ENCODE data around the gene UBQLN1.

The UBQLN1 gene

DNA sequence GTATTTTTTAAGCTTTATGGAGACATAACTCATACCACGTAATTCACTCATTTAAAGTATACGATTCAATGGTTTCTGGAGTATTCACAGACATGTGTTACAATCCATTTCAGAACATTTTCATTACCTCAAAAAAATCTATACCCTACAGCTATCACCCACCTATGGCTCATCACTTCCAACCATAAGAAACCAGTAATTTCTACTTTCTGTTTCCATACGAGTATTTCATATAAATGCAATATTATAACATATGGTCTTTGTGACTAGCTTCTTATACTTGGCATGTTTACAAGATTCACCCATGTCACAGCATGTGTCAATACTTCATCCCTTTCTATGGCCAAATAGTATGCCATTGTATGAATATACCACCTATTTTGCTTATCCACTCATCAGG lies 18.8 kb downstream of the UBQLN1 start:
- no peak for DNase-seq

DNA sequence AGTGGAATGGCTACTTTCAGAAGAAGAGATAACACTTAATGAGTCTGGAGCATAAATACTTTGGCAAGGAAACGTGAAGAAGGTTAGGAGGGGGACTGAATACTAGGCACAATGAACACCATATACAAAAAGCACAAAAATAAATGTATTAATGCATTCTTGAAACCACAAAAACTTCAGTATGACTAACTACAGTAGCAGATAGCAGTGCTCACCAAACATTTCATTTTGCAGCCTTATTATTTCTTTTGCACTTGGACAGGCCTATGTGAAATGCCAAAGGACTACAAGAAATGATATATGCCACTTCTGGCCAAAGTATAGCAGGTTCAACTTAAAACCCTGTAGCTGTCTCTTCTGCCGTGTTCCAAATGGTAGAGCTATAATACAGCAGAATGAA lies 26.3 kb downstream of the UBQLN1 start:
- DNase-seq = peak in 1 of 5 experiments; percentile 22

DNA sequence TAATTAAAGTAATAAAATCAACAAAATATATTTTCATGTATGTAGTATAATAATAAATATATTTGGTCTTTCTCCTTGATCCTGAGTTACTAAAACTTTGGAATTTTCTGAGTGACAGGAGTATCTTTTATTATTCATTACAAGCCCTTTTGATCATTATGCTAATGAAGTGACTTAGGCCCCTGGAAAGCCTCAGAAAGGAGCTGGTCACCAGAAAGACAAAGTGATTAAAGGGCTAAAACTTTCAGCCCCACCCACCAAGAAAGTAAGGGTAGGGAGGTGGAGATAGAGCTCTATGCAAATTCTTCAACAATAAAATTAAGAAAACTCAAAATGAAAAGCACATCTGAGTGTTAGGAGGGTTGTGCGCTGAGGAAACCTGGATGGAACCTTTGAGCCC lies 27.5 kb downstream of the UBQLN1 start:
- DNase-seq = no peak

DNA sequence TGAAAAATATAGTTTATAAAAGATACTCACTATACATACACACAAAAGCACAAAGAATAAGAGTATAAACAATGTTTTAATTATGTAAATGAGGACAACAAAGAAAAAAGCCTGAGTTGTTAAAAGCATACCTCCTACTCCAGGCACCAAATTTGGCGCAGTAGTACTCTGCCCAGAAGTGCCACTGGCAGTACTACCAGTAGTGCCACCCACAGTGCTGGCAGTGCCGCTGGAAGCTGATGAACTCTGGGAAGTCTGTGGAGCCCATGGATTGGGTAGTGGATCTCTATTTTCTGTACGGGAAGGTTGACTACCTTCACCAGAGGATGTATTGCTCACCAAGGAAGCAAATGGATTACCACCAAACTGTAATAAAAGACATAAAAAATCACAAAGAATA lies 30.2 kb downstream of the UBQLN1 start:
- DNase-seq = no peak

DNA sequence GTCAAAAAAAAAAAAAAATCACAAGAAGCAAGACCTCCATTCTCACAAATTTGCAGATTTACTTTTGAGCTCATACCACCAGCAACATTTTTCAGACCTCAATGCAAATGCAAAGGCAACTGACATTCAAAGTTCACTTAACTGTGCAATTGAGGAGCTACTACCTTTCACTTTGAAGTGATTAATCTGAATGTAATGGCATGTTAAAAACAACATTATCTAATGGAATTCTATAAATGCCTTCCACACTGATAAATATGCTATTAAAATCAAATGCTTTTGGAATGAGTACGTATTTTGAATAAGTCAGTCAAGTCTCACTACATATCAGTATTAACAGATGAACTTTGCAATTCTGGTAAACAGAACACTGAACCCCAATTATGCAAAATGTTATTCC lies 32.3 kb downstream of the UBQLN1 start:
- DNase-seq = no peak

DNA sequence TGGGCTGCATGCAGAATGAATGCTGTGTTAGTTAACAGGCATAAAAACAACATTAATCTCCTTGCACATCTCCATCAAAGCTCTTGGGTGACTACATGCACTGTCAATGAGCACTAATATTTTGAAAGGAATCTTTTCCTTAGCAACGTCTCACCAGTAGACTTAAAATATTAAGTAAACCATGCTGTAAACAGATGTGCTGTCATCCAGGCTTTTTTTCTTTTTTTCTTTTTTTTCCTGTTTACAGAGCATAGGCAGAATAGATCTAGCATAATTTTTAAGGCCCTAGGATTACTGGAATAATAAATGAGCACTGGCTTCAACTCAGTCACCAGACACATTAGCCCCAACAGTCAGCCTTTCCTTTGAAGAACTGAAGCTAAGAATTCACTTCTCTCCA lies 36.3 kb downstream of the UBQLN1 start:
- no peak for DNase-seq

DNA sequence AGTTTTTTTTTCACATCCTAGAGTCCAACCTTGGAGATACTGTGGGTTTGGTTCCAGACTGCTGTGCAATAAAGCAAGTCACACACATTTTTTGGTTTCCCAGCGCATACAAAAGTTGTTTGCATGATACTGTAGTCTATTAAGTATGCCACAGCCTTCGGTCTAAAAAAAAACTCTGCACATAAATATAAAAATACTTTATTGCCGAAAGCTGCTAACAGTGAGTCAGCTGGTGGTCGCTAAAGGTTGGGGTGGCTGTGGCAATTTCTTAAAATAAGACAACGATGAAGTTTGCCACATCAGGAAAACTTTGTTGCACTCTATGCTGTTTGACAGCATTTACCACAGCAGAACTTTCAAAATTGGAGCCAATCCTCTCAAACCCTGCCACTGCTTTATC lies 37.4 kb downstream of the UBQLN1 start:
- DNase-seq = no peak

DNA sequence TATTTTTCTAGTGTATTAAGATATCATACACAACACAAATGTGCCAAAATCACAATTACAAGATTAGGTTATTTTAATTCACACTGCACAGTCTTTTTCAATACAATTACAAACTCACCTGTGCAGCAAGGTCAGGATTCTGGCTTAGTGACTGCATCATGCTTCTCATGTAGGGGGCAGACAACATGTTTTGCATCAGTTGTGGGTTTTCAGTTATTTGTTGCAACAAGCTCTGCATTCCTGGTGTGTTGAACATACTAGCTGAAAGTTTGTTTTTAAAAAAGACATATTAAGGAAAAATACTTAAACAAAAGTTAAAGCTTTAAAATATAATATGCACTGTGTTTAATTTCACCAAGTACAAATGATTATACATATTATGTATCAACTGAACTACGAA lies 38.7 kb downstream of the UBQLN1 start:
- DNase-seq = no peak

DNA sequence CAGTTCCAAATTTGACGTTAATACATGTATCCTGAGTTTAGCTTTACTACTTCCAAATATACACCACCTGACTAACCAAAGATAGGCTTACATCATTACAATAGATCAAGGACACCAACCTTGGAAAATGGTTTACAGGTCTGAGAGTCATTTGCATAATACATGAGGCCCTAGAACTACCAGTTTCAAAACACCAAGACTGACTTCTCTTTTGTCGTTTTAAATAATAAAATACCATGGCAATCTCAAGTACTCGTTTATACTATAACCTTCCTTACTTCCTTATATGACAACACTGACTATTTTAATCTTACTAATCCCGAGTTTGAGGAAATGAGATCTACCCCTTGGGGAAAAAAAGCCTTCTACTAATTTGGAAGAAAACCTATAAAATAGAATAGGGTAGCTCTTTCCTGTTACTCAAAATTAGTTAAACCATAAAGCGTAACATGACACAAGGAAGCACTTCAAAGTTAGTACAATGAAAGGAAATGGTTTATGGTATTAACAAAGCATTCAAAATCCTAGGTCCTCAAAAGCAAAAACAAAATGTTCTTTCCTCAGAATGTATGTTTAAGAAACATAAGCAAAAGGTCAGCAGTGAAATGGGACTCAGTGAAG lies 42.1 kb downstream of the UBQLN1 start:
- DNase-seq = no peak

DNA sequence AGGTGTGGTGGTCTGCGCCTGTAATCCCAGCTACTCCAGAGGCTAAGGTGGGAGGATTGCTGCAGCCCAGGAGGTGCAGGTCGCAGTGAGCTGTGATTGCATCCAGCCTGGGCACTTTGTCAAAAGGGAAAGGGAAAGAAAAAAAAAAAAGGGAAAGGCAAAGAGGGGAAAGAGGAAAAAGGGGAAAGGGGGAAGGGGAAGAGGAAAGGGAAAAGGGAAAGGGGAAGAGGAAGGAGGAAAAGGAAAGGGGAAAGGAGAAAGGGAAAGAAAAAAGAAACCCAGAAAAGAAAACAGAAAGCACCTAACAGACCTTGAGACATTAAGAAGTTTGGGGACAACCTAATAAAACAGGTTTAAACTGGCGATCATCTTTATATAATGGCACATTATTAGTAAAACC lies 44.8 kb downstream of the UBQLN1 start:
- DNase-seq = no peak

DNA sequence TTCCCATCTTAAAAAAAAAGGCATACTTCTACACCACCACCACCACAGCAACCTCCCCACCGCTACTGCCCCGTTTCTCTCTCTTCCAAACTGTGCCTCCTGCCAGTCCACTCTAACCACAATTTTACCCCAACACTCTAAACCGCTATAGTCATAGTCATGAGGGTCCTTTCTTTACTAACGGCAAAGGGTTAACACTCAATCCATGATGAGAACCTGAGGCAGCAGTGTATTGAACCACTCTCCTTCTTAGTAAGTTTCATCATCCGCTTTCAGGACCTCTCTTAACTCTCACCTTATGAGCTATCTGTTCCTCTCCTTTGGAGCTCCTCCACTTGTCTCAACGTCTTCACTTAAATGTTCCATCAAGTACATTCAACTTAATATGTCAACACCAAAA lies 50.8 kb downstream of the UBQLN1 start:
- DNase-seq = no peak

DNA sequence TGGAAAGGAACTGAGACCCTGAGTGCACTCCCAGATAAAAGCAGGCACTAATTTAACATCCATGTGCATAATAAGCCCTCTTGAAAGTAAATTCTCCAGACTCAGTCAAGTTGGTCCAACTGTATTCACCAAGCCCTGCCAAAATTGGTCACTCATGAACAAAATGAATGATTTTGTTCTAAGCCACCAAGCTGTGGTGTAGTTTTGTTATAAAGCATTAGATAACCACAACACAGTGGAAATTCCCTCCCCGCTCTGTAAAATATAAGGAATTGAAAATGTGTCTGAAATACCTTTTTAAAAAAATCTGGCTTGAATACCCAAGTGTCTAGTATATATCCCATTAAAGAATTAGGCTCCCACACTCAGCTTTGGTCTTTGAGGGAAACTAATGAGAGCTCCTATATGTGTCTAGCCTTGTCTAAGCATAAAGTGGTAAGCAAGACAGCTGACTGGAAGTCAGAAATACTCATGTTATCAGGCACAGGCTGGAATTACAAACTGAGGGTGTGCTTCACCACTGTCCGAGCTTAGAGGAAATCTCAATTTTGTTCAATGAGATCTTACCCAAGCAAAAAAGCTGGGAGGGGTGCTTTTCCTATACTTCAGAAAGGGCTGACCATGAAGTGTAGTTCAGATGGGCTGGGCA lies 51.6 kb downstream of the UBQLN1 start:
- no peak for DNase-seq

DNA sequence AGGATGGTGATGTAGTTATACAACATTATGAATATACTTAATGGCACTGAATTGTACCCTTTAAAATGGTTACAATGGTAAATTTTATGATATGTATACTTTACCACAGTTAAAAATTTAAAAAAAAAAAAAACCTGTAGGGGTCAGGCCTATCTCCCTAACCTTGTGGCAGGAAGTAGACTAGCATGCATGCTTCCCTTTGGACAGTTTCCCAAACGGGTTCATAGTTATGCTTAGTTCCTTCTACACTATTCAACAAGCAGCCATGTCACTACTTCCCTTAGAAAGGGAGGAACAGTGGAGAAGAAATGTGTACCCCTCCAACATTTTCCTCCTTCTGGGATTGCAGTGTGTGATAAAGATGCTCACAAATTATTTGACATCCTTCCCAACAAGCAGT lies 52.3 kb downstream of the UBQLN1 start:
- no peak for DNase-seq

DNA sequence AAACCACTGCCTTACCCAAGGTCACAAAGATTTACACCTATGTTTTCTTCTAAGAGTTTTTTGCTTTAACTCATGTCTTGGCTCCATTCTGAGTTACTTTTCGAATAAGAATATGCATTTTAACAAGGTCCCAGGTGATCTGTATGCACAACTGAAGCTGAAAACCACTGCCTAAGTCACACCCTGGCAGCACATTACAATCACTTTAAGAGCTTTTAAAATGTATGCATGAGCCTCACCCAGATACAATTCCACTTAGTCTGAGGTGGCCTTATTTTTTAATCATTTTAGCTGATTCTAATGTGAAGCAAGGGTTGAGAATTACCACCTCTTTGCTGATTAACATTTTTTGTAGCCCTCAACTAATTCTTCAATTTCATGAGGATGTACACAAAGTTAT lies 55.3 kb downstream of the UBQLN1 start:
- DNase-seq = no peak

DNA sequence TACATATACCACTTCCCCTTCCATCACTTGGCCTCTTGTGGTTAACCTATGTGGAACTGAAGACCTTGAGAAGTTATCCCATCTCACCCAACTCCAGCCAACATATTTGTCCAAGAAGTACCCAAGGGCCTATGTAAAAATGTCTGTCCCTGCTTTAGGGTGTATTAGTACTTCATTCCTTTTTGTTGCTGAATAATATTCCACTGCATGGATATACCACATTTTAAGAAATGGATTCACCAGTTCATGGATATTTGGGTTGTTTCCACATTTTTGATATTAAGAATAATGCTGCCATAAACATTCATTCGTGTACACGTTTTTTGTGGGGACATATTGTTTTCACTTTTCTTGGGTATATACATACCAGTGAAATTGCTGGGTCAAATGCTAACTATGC lies 56.2 kb downstream of the UBQLN1 start:
- no peak for DNase-seq

DNA sequence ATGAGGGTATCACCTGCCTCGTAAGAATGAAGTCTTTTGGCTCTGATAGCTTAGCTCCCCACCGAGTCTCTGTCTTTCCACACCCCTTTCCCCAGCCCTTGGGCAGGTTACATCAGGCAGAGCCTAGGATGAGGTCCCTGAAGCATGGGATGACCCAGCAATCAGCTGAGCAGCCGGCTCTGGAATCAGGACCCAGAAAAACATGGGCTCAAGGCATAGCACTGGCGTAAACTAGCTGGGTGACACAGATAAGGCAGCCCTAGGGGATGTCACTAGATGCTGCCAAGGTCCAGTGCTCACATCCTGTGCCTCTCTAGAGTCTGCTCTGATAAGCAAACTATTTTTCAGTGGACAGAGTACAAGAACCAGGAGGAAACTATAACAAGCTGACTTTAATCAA lies 58.2 kb downstream of the UBQLN1 start:
- no peak for DNase-seq

DNA sequence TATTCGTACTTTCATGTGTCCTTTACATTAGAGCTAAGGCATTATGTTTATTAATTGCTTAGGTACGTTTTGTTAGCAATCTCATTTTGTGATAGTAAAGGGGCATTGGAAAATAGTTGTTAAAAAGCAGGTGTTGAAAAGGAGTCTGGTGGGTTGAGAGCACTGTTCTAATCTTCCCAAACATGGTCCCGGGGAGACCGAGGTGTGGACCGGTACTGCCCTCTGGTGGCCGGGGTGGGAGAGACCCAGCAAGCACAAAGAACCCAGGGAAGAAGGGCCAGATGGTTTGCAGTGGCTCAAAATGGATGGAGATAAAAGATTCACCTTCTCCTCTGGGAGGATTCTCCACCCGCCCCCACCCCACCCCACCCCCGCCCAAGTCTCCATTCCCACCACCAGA lies 58.7 kb downstream of the UBQLN1 start:
- DNase-seq = peak; percentile 43 to 65 (median 62)

DNA sequence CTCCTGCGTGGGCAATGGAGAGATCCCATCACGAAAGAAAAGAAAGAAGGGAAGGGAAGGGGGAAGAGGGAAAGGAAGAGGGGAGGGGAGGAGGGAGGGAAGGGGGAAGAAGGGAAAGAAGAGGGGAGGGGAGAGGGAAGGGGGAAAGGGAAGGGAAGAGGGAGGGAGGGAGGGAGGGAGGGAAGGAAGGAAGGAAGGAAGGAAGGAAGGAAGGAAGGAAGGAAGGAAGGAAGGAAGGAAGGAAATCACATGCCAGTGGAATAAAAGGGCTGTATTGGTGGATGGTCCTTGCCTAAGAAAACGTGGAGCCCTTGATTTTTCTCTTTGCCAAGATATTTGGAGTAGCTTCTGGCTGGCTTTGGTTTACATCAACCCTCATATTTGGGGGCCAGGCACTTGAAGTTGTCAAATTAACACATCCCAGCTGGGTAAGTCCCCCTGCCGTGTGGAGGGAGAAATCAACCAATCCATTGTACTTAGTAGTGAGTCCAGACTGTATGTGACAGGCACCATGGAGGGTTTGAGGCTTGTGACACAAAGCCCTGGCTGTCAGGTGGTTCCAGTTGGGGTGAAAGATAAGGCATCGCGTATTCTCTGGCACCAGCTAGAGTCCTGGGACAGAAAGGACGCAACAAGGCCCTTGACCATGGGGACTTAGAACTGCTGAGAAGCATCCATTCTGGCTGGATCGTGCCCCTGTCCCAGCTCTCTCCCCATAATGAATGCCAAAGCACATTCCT lies 61.1 kb downstream of the UBQLN1 start:
- no peak for DNase-seq

DNA sequence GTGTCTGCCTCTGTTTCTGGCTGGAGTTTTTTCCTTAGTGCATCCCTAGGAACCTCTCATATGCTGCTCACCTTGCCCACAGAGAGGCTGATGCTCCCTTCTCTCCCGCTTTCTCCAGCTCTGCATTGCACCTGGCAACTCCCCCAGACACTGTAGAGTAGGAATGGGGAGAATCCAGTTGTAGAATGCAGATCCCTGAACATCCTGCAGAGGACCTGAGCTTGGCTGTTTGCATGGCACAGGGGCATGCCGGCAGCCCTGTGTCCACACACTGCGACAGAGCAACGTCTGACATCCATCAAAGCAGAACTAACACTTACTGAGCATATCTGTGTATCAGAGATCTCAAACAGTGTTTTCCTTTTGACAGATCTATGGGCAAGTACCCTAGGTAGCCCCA lies 65.0 kb downstream of the UBQLN1 start:
- DNase-seq = no peak

DNA sequence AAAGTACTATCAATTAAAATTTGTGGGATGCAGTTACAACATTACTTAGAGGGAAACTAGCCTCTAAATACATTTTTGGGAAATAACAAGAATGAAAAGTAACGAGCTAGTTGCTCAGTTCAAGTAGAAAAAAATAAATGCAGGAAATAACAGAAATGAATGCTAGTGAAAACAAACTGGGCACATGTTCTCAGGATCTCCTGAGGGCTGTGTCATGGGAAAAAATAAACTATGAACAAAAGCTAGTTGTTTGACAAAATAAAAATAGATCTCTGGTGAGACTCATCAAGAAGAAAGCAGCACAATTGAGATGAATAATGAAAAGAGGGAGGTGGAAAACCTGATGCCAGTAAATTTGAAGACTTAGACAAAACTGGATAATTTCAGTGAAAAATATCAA lies 68.5 kb downstream of the UBQLN1 start:
- no peak for DNase-seq

DNA sequence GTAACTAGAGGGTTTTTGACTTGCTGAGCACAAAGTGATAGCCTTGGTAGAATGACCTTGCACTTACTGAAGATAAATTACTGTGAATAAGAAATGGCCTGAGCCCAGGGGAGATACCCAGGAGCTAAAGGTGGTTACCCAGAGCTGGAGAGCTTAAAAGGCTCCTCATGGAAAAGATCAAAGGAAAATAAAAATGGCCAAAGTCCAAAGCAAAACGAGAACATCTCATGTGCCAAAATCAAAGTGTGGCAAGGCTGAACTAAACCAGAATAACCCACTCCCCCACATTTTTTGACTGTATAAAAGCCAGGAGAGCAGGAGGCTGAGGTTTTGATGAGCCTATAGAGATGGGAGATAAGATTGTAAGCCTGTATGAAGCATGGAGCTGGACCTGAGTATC lies 70.4 kb downstream of the UBQLN1 start:
- DNase-seq = no peak

DNA sequence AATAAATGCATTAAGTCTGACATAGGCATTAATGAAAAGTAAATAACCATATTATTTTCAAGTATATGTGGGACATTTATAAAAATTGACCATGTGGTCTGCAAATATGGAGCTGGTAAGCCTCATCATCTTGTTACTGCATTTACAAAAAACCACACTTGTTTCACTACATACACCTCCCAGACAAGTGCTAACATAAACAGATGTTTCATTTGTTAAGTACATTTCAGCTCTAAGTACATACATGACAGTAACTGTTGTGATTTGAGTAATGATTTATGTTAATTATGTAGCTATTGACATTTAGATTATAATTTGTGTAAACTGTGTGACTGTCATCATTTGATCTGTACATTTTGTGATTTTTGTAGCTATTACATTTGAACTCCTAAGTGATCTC lies 70.9 kb downstream of the UBQLN1 start:
- DNase-seq = peak in 1 of 5 experiments; percentile 50

DNA sequence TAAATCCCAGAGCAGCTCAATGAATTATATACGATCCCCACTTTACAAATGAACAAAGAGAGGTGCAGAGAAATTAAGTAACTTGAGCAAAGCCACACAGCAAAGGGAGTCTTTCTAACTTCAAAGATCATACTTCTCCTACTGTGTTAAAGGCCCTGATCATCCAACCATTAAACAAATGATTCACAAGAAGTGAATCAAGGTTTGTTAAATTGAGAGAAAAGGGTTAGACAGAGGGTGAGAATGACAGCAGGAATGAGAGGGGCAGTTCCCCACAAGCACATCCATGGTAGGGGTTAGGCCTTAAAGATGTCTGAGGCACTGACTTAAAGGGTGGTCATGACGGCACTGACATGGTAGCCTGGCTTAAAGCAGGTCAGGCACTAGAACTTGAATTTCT lies 74.1 kb downstream of the UBQLN1 start:
- no peak for DNase-seq

DNA sequence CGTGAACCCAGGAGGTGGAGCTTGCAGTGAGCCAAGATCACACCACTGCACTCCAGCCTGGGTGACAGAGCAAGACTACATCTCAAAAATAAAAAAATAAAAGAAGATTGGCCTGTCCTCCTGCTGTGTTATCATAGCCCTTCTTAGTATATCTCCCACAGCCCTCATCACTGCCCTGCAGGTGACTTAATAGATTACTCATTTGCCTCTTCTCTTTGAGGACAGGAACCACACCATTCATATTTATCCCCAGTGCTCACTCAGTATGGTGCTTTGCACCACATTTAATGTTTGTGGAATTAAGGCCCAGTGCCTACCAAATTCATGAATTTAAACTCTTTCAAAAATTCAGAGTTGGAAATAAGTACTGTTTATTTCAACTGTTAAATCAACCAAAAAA lies 74.5 kb downstream of the UBQLN1 start:
- DNase-seq = no peak
